ENCODE results near the gene TRIM8.

- TF ChIP-seq CTCF (IDR thresholded peaks at IDR 0.05) (no peak), POLR2A (IDR thresholded peaks at IDR 0.05) (no peak)
These were observed 4.1 kb downstream of the TRIM8 start for GRCh38 chr10:102648269-102648888.
